ENCODE data around the gene GPR173. TPM values are rescaled to one million over a fixed set of nuclear protein-coding genes. Genes with fewer than 3 reads are reported as not detected.
A peak's percentile ranks its signal among the peaks of the same experiment; 100 is the strongest.

GPR173 gene
- total RNA-seq, 1 donor, result 3.9 TPM

GRCh38 chrX:53036149-53036548 is 12.4 kb upstream of the GPR173 start:
- no peak for TF ChIP-seq CTCF (IDR thresholded peaks at IDR 0.05; ENCODE audit: insufficient read depth, low read depth, low read length)
- no peak overlapping the region for H3K4me3 ChIP-seq (ENCODE audit: low read depth, low read length)
- no peak for DNase-seq (ENCODE audit: low read depth)

- H3K4me3 ChIP-seq (ENCODE audit: low read depth, low read length), result no peak overlapping the region
- no peak for TF ChIP-seq CTCF (IDR thresholded peaks at IDR 0.05; ENCODE audit: insufficient read depth, low read depth, low read length)
- DNase-seq (ENCODE audit: low read depth), result no peak
These were observed 9.4 kb upstream of the GPR173 start for GRCh38 chrX:53039236-53039635.

- no peak overlapping the region for H3K4me3 ChIP-seq (ENCODE audit: low read depth, low read length)
- no peak for TF ChIP-seq CTCF (IDR thresholded peaks at IDR 0.05; ENCODE audit: insufficient read depth, low read depth, low read length)
- no peak for DNase-seq (ENCODE audit: low read depth)
These were observed 3.6 kb upstream of the GPR173 start for GRCh38 chrX:53044995-53045394.

- H3K4me3 ChIP-seq (ENCODE audit: low read depth, low read length), result no peak overlapping the region
- DNase-seq (ENCODE audit: low read depth), result no peak
- peak; percentile 32 for TF ChIP-seq CTCF (IDR thresholded peaks at IDR 0.05; ENCODE audit: insufficient read depth, low read depth, low read length)
These were observed 1.4 kb upstream of the GPR173 start for GRCh38 chrX:53047228-53047627.

- TF ChIP-seq CTCF (IDR thresholded peaks at IDR 0.05; ENCODE audit: insufficient read depth, low read depth, low read length), result no peak
- no peak for DNase-seq (ENCODE audit: low read depth)
- H3K4me3 ChIP-seq (ENCODE audit: low read depth, low read length), result peak overlapping the region; percentile 73
These were observed 533 bp downstream of the GPR173 start for GRCh38 chrX:53049127-53049517.

- peak overlapping the region; percentile 23 for H3K4me3 ChIP-seq (ENCODE audit: low read depth, low read length)
- no peak for DNase-seq (ENCODE audit: low read depth)
- TF ChIP-seq CTCF (IDR thresholded peaks at IDR 0.05; ENCODE audit: insufficient read depth, low read depth, low read length), result no peak
These were observed 2.3 kb downstream of the GPR173 start for GRCh38 chrX:53050841-53051240.

GRCh38 chrX:53055244-53055849 is 6.8 kb downstream of the GPR173 start:
- no peak overlapping the region for H3K4me3 ChIP-seq (ENCODE audit: low read depth, low read length)
- no peak for DNase-seq (ENCODE audit: low read depth)
- no peak for TF ChIP-seq CTCF (IDR thresholded peaks at IDR 0.05; ENCODE audit: insufficient read depth, low read depth, low read length)
